ENCODE measurements around the gene DEFB125.

DNA sequence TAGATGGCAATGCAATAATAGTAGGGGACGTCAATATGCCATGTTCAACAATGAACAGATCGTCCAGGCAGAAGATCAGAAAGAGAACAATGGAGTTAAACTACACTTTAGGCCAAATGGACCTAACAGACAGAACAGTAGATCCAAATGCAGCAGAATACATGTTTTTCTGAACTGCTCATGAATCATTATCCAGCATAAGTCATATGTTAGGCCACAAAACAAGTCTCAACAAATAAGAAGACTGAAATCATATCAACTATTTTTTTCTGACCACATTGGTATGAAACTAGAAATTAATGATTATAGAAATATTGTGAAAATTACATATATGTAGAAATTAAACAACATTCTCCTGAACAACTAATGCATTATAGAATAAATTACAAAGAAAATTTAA lies 10.2 kb upstream of the DEFB125 start:
- no peak for TF ChIP-seq CTCF (IDR thresholded peaks at IDR 0.05)
- no peak for TF ChIP-seq POLR2A (IDR thresholded peaks at IDR 0.05)
